HepG2 (cell line): ENCODE measurements around the gene LRP10. TPM values are rescaled to one million over a fixed set of nuclear protein-coding genes. Genes with fewer than 3 reads are reported as not detected.
A peak's percentile ranks its signal among the peaks of the same experiment; 100 is the strongest.

Experiments
- ATF2 ChIP-seq: sonication (generic); formaldehyde crosslinking; IDR thresholded peaks from 2 replicates; pipeline ENCODE4 v1.4.0; 2020; ENCODE audit warnings: missing genetic modification reagents
- BCL3 ChIP-seq: sonication (generic); formaldehyde crosslinking; IDR thresholded peaks from 2 replicates; pipeline ENCODE4 v1.5.1; 2020; ENCODE audit warnings: mild to moderate bottlenecking, missing genetic modification reagents, moderate library complexity
- CBX5 ChIP-seq: sonication (generic); formaldehyde crosslinking; IDR thresholded peaks from 2 replicates; pipeline ENCODE4 v1.4.0; 2020; ENCODE audit warnings: missing genetic modification reagents, borderline replicate concordance
- CENPX ChIP-seq: sonication (generic); formaldehyde crosslinking; IDR thresholded peaks from 2 replicates; pipeline ENCODE4 v1.9.0; 2021; ENCODE audit warnings: mild to moderate bottlenecking, missing genetic modification reagents, moderate library complexity
- EP300 ChIP-seq, 3 experiments: sonication (generic) in 1 of 3; formaldehyde crosslinking in 1 of 3; IDR thresholded peaks; 2 replicates each; pipeline versions ENCODE4 v1.5.1 to v1.6.1; 2011 to 2020; ENCODE audit warnings: low read depth in 2 of 3, low read length in 2 of 3, borderline replicate concordance in 1 of 3, improper control_type of control experiment in 1 of 3, mild to moderate bottlenecking in 1 of 3, missing genetic modification reagents in 1 of 3, moderate library complexity in 1 of 3
- ETV5 ChIP-seq: IDR thresholded peaks from 2 replicates; pipeline ENCODE4 v1.6.1; 2018; ENCODE audit warnings: missing biosample characterization, missing genetic modification reagents, inconsistent platforms, borderline replicate concordance
- HDAC1 ChIP-seq: sonication (generic); formaldehyde crosslinking; IDR thresholded peaks from 2 replicates; pipeline ENCODE4 v1.5.1; 2020; ENCODE audit warnings: mild to moderate bottlenecking, missing genetic modification reagents
- HNF4A ChIP-seq: sonication (generic); formaldehyde crosslinking; IDR thresholded peaks from 2 replicates; pipeline ENCODE4 v1.4.0; 2020; ENCODE audit warnings: missing genetic modification reagents
- KDM5A ChIP-seq: fragments of 200-600 bp; sonication (generic); IDR thresholded peaks from 2 replicates; pipeline ENCODE4 v1.7.0; 2018; ENCODE audit warnings: antibody characterized with exemption, mild to moderate bottlenecking, low read length, borderline replicate concordance
- KLF12 ChIP-seq: sonication (generic); formaldehyde crosslinking; IDR thresholded peaks from 2 replicates; pipeline ENCODE4 v1.4.0; 2020; ENCODE audit warnings: missing genetic modification reagents, borderline replicate concordance
- KLF16 ChIP-seq, 2 experiments: sonication (generic) in 1 of 2; formaldehyde crosslinking in 1 of 2; IDR thresholded peaks; 2 replicates each; pipeline versions ENCODE4 v1.6.1 to v1.8.0; 2016 to 2023; ENCODE audit warnings: missing genetic modification reagents in 2 of 2, missing compliant biosample characterization in 1 of 2
- MEF2D ChIP-seq: sonication (generic); formaldehyde crosslinking; IDR thresholded peaks from 2 replicates; pipeline ENCODE4 v1.5.1; 2020; ENCODE audit warnings: mild to moderate bottlenecking, missing genetic modification reagents
- MIER3 ChIP-seq: IDR thresholded peaks from 2 replicates; pipeline ENCODE4 v1.6.1; 2016; ENCODE audit warnings: missing compliant biosample characterization, borderline replicate concordance
- MIXL1 ChIP-seq: IDR thresholded peaks from 2 replicates; pipeline ENCODE4 v1.6.1; 2016
- RFXAP ChIP-seq: sonication (generic); formaldehyde crosslinking; IDR thresholded peaks from 2 replicates; pipeline ENCODE4 v1.4.0; 2020; ENCODE audit warnings: missing genetic modification reagents, borderline replicate concordance
- SNRNP70 ChIP-seq: fragments of 200-400 bp; formaldehyde crosslinking; IDR thresholded peaks from 2 replicates; pipeline ENCODE4 v1.6.1; 2017; ENCODE audit warnings: mild to moderate bottlenecking, low read depth, low read length, moderate library complexity
- SOX13 ChIP-seq, 3 experiments: fragments of 450-650 bp in 1 of 3; sonication (generic) in 1 of 3; formaldehyde crosslinking in 1 of 3; IDR thresholded peaks in 2 of 3; conservative IDR thresholded peaks in 1 of 3; 2 replicates each; pipeline versions ENCODE4 v1.5.0 to v1.6.1; 2016 to 2020; ENCODE audit warnings: antibody characterized with exemption in 1 of 3, mild to moderate bottlenecking in 1 of 3, missing compliant biosample characterization in 1 of 3, missing genetic modification reagents in 1 of 3, moderate library complexity in 1 of 3
- SOX5 ChIP-seq: IDR thresholded peaks from 2 replicates; pipeline ENCODE4 v1.6.1; 2016; ENCODE audit warnings: borderline replicate concordance
- TCF7 ChIP-seq: sonication (generic); IDR thresholded peaks from 2 replicates; pipeline ENCODE4 v1.6.1; 2016; ENCODE audit warnings: antibody characterized with exemption, low read depth
- ZBTB1 ChIP-seq: sonication (generic); formaldehyde crosslinking; IDR thresholded peaks from 2 replicates; pipeline ENCODE4 v1.4.0; 2020; ENCODE audit warnings: missing genetic modification reagents, borderline replicate concordance
- ZBTB21 ChIP-seq: sonication (generic); formaldehyde crosslinking; IDR thresholded peaks from 2 replicates; pipeline ENCODE4 v1.4.0; 2020; ENCODE audit warnings: missing genetic modification reagents
- ZBTB7B ChIP-seq: sonication (generic); formaldehyde crosslinking; IDR thresholded peaks from 2 replicates; pipeline ENCODE4 v1.4.0; 2020; ENCODE audit warnings: missing genetic modification reagents
- ZNF121 ChIP-seq: sonication (generic); formaldehyde crosslinking; IDR thresholded peaks from 2 replicates; pipeline ENCODE4 v1.5.0; 2020; ENCODE audit warnings: mild to moderate bottlenecking, missing genetic modification reagents
- ZNF256 ChIP-seq: sonication (generic); formaldehyde crosslinking; conservative IDR thresholded peaks from 2 replicates; pipeline ENCODE4 v1.4.0; 2020; ENCODE audit warnings: missing genetic modification reagents
- ZNF335 ChIP-seq: sonication (generic); formaldehyde crosslinking; IDR thresholded peaks from 2 replicates; pipeline ENCODE4 v1.4.0; 2020; ENCODE audit warnings: missing genetic modification reagents
- ZNF781 ChIP-seq: sonication (generic); formaldehyde crosslinking; IDR thresholded peaks from 2 replicates; pipeline ENCODE4 v1.5.1; 2020; ENCODE audit warnings: borderline replicate concordance, mild to moderate bottlenecking, missing genetic modification reagents; ENCODE audit errors: not compliant biosample characterization
- polyA plus RNA-seq, 8 experiments: library from polyadenylated mRNA; depleted of rRNA in 3 of 8; stranded (reverse) in 7 of 8; unstranded in 1 of 8; fragments of >200 nt; fragmentation: Illumina TruSeq in 4 of 8; extraction: Trizol in 4 of 8; gene quantifications; 2 replicates each; pipeline versions ENCODE4 v1.2.1 to v1.2.3, GENCODE V29; 2011 to 2016; ENCODE audit warnings: low read depth in 4 of 8, missing spikeins in 1 of 8, mixed read lengths in 1 of 8; ENCODE audit not compliant: insufficient read depth in 1 of 8
- total RNA-seq, 5 experiments: library from RNA; depleted of rRNA; stranded (reverse); fragments of >200 nt; fragmentation: Illumina TruSeq; extraction: Trizol; gene quantifications; 2 replicates each; pipeline ENCODE4 v1.2.3, GENCODE V29; 2016; ENCODE audit warnings: low read depth in 1 of 5
- TF ChIP-seq, protein P1 (sequence below): IDR thresholded peaks from 2 replicates; pipeline ENCODE4 v1.6.1; 2016

LRP10 gene
- total and polyA plus RNA-seq, 2 of the 13 experiments (the other 11 are each of a cell fraction or from before 2014, with no cell fraction given), result 16.9 to 45.2 TPM

DNA sequence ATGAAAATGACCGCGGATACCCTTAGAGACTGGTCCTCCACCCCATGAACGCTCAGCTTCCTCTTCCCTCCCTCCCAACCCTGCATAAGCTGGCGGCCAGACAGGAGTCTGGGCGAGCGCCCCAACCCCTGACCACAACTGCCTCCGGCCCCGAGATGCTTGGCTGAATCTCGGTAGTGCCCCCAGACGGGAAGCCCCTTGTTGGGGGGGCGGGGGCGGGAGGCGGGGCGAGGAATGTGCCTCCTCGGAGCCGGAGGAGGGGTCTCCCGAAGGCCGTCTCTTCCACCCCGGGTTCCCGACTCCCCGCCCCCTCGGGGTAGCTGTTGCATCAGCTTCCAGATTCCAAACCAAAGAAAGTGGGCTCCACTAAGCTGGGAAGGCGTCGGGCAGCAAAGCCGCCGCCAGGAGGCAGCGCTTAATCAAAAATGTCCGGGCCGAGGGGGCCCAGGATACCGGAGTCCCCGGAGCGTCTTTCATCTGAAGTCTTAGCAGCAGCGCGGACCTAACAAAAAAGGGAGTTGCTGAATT lies 48.9 kb upstream of the LRP10 start (continued):
- TF ChIP-seq SOX13 (IDR thresholded peaks at IDR 0.05) (no peak), SOX13 (CRISPR knock-in tag; conservative IDR thresholded peaks at IDR 0.05 in 1 of 2, IDR thresholded peaks at IDR 0.05 in 1 of 2) (peak in 1 of 2 experiments; percentile 47; a peak in 1 of 4 replicates), ZNF256 (no peak), KLF16 (CRISPR knock-in tag; IDR thresholded peaks at IDR 0.05) (peak in 1 of 2 experiments; percentile 96; a peak in 2 of 4 replicates), HNF4A (CRISPR knock-in tag) (no peak), MIXL1 (peak; percentile 88), ZBTB21 (CRISPR knock-in tag) (no peak), BCL3 (CRISPR knock-in tag) (0 out of 2 replicates have a peak, but pooled peaks have one; percentile 4), ZBTB1 (CRISPR knock-in tag) (no peak), ZBTB7B (peak; percentile 95), HDAC1 (CRISPR knock-in tag) (peak; percentile 39; the same call in 1 of the 2 replicates), SOX5 (CRISPR knock-in tag) (peak; percentile 44; the same call in 1 of the 2 replicates), TCF7 (no peak), ETV5 (CRISPR knock-in tag) (peak; percentile 41; the same call in 1 of the 2 replicates), CENPX (CRISPR knock-in tag) (no peak), ATF2 (peak; percentile 72), ZNF121 (0 out of 2 replicates have a peak, but pooled peaks have one; percentile 21), ZNF781 (CRISPR knock-in tag) (peak; percentile 63), KLF12 (no peak; the same call in 1 of the 2 replicates), RFXAP (0 out of 2 replicates have a peak, but pooled peaks have one; percentile 45), CBX5 (peak; percentile 50; the same call in 1 of the 2 replicates), EP300 (IDR thresholded peaks at IDR 0.05; ENCODE audit: low read depth in 2 of 2, low read length in 2 of 2) (0 out of 4 replicates have a peak, but pooled peaks of 1 of the 2 experiments have one; percentile 19), EP300 (CRISPR knock-in tag; IDR thresholded peaks at IDR 0.05; ENCODE audit: borderline replicate concordance) (no peak), ZNF335 (CRISPR knock-in tag) (peak; percentile 78; the same call in 1 of the 2 replicates), MEF2D (CRISPR knock-in tag) (peak; percentile 42; the same call in 1 of the 2 replicates), MIER3 (no peak; the same call in 1 of the 2 replicates), SNRNP70 (no peak), KDM5A (no peak)
- TF ChIP-seq, protein P1, sequence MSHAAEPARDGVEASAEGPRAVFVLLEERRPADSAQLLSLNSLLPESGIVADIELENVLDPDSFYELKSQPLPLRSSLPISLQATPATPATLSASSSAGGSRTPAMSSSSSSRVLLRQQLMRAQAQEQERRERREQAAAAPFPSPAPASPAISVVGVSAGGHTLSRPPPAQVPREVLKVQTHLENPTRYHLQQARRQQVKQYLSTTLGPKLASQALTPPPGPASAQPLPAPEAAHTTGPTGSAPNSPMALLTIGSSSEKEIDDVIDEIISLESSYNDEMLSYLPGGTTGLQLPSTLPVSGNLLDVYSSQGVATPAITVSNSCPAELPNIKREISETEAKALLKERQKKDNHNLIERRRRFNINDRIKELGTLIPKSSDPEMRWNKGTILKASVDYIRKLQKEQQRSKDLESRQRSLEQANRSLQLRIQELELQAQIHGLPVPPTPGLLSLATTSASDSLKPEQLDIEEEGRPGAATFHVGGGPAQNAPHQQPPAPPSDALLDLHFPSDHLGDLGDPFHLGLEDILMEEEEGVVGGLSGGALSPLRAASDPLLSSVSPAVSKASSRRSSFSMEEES (CRISPR knock-in tag), result no peak
